Measurements from ENCODE around the gene OBSCN.
"Not testable (repeated sequence)": the region's sequence is repeated elsewhere in the genome, so short reads cannot be mapped to it uniquely, and the experiment has no call there.

Gene OBSCN

GRCh38 chr1:228242409-228242808, 34.6 kb downstream of the OBSCN start:
- no peak for TF ChIP-seq CTCF (IDR thresholded peaks at IDR 0.05; ENCODE audit: low read length, missing control alignments)
- no peak for DNase-seq (ENCODE audit: low read depth)
- H3K4me3 ChIP-seq (replicated peaks; ENCODE audit: low read depth, low read length): no peak overlapping the region

GRCh38 chr1:228243093-228243492, 35.2 kb downstream of the OBSCN start:
- no peak overlapping the region for H3K4me3 ChIP-seq (replicated peaks; ENCODE audit: low read depth, low read length)
- DNase-seq (ENCODE audit: low read depth): no peak
- no peak for TF ChIP-seq CTCF (IDR thresholded peaks at IDR 0.05; ENCODE audit: low read length, missing control alignments)

GRCh38 chr1:228243989-228244388, 36.1 kb downstream of the OBSCN start:
- not testable (repeated sequence) for DNase-seq (ENCODE audit: low read depth); H3K4me3 ChIP-seq (replicated peaks; ENCODE audit: low read depth, low read length)

GRCh38 chr1:228245111-228245510, 37.3 kb downstream of the OBSCN start:
- H3K4me3 ChIP-seq (replicated peaks; ENCODE audit: low read depth, low read length): no peak overlapping the region
- TF ChIP-seq CTCF (IDR thresholded peaks at IDR 0.05; ENCODE audit: low read length, missing control alignments): no peak
- DNase-seq (ENCODE audit: low read depth): no peak

GRCh38 chr1:228246216-228246900, 38.5 kb downstream of the OBSCN start:
- no peak for TF ChIP-seq CTCF (IDR thresholded peaks at IDR 0.05; ENCODE audit: low read length, missing control alignments)
- H3K4me3 ChIP-seq (replicated peaks; ENCODE audit: low read depth, low read length): no peak overlapping the region
- DNase-seq (ENCODE audit: low read depth): no peak

GRCh38 chr1:228249513-228250305, 41.9 kb downstream of the OBSCN start:
- TF ChIP-seq CTCF (IDR thresholded peaks at IDR 0.05; ENCODE audit: low read length, missing control alignments): no peak
- H3K4me3 ChIP-seq (replicated peaks; ENCODE audit: low read depth, low read length): no peak overlapping the region
- no peak for DNase-seq (ENCODE audit: low read depth)

GRCh38 chr1:228252476-228252875, 44.6 kb downstream of the OBSCN start:
- not testable (repeated sequence) for DNase-seq (ENCODE audit: low read depth); H3K4me3 ChIP-seq (replicated peaks; ENCODE audit: low read depth, low read length)
